Anterior cingulate cortex (tissue), 58 donors: ENCODE data around the gene ACTR1B.
"Not testable (repeated sequence)": the region's sequence is repeated elsewhere in the genome, so short reads cannot be mapped to it uniquely, and the experiment has no call there.

Source experiments
- DNase-seq, 58 donors: peaks; one replicate each; lab custom pipeline; 2025; lab: John Stamatoyannopoulos, UW

The ACTR1B gene

DNA sequence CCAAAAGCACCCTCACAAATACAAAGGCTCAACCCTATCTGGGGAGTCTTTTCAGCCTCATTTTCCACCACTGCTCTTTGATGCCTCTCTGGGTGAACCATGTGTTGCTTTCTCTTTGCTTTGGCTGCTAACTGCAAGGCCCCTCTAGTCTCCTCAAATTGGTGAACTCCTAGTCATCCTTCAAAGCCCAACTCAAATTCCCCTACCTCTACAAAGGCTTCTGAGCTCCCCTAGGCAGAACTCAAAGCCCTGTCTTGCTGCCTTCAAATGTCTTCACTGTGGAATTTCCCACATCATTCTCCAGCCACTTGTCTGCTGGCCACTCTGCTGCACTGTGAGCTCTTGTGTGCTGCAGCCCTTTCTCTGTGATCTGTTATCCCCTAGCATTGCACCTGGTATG is 40.9 kb downstream of the ACTR1B start:
- not testable (repeated sequence) for DNase-seq

DNA sequence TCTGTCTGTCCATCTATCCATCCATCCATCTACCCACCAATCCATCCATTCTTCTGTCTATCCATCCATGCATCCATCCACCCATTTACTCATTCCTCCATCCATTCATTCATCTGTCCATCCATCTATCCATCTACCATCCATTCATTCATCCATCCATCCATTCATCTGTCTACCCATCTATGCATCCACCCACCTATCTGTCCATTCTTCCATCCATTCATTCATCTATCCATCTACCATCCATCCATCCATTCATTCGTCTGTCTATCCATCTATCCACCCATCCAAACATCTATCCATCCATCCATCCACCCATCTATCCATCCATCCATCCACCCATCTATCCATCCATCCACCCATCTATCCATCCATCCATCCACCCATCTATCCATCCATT is 43.4 kb downstream of the ACTR1B start:
- DNase-seq: not testable (repeated sequence)

DNA sequence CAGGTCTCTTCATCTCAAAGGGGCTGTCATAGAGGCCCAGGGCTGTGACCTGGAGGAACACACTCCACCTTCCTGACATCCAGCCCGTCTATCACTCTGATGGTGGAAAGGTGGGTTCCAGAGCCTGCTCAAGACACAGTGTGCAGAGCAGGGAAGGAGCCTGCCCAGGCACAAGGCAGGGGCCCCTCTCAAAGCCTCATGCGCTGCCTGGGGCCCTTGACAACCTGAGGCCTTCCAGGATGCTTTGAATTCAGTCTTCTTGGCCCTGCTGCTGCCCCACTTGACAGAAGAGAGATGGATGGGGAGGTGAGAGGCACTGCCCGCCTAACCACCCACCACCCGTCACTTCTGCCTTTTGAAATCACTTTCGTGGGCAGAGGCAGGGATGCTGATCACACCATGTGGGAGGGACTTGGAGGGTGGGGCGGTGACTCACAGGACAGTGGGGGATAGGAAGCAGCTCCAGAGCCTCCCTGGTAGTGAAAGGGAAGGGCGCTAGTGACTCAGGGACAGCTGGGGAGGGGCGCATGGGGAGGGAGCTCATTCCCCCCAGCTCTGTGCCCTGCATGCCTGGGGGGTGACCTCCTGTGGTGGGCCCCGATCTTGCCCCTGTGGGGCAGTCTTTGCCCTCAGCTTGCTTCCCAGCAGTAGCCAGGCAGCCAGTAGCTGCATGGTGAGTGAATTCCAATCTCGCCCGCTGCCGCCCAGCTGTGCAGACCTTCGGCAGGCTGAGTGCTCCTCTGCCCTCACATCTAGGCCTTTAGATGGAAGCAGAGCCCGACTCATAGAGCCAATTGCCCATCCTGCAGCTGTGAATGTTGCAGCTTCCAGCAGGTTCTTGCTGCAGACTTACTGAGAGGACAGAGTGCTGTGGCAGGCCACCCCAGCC is 44.7 kb downstream of the ACTR1B start:
- DNase-seq: peak in 3 of 58 donors; percentile 2 to 36 (median 14)

DNA sequence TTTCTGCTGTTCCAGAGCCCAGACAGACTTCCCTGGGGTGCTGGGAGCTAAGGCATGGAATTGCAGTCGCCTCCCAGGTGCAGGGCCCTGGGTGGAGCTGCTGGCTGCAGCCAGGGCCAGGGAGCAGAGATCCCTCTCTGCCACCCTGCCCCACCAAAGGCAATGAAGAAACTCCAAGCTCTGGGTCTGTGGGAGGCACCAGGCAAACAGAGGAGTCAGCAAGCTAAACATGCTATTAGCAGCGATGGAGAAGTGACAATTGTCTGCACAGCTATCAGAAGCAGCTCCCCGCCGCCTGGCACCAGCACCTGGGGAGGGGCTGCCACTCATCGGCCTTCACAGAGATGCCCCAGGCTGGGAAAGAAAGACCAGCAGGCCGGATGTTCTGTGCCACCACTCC is 45.9 kb downstream of the ACTR1B start:
- no peak for DNase-seq

DNA sequence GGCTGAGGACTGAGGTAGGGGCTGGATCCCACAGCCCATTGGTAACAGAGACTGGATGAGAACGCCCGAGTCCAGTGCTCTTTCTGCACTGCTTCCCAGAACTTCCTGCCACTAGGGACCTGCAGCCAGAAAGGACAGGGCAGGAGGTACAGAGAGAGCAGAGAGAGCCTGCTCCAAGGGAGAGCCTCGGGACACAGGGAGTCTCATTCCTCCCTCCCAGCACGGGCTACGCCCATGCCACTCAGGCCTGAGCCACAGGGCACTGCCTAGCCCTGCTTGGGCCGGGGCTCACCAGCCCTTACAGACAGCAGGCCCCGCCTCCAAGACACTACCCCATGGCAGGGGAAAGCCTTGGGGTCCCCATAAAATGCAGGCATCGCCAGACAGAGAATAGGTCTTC is 48.1 kb downstream of the ACTR1B start:
- not testable (repeated sequence) for DNase-seq

DNA sequence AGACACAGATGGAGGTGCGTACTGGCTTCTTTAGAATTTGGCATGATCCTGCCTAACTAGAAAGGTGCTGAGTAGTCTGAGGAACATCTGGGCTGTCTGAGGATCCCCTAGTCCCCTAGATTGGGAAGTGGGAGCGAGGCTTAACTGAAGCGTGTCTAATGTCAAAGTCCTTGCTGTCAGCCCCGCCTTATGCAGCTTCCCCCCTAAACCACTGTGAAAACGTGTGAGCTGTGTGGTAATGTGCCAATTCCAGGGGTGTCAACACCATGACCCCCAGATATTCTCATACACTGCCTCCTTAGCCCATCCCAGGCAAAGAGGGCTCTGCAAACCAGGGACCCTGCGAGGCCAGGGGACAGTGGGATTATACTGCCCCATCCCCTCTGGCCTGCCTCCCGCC is 51.9 kb downstream of the ACTR1B start:
- not testable (repeated sequence) for DNase-seq

DNA sequence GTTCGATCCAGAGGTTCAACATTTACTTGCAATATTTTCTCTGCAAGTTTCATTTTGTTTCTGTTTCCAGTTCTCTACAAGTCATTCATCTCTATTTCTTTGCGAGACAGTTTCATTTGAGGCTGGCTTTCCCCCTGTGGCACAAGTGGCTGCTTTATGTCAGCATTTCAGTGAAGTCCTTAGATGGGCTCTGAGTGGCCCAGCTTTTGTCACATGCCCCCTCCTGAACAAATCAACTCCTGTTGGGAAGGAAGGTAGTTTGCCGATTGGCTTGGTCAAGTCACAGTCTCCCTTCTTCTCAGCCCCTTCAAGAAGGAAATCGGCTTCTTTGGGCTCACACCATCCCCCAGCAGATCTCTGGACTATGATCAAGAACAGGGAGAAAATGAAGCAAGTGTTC is 55.1 kb downstream of the ACTR1B start:
- DNase-seq: not testable (repeated sequence)
